ENCODE results near the gene ESYT1.

Gene ESYT1

DNA sequence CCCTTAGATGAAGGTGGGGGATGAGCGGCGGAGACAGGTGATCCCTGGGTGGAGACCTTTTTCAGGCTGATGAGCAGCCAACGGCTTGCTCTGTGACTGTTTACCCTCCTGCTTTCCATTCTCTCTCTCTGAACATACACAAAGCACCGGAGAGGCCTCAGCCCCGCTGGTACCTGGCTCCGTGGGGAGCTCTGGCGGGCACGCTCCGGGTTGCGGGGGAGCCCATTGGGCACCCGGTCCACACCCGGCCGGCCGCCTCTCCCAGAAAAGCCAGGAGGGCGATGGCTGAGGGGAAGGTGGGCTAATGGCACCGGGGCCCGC lies 60.7 kb downstream of the ESYT1 start:
- DNase-seq (ENCODE audit: low read depth): no peak

DNA sequence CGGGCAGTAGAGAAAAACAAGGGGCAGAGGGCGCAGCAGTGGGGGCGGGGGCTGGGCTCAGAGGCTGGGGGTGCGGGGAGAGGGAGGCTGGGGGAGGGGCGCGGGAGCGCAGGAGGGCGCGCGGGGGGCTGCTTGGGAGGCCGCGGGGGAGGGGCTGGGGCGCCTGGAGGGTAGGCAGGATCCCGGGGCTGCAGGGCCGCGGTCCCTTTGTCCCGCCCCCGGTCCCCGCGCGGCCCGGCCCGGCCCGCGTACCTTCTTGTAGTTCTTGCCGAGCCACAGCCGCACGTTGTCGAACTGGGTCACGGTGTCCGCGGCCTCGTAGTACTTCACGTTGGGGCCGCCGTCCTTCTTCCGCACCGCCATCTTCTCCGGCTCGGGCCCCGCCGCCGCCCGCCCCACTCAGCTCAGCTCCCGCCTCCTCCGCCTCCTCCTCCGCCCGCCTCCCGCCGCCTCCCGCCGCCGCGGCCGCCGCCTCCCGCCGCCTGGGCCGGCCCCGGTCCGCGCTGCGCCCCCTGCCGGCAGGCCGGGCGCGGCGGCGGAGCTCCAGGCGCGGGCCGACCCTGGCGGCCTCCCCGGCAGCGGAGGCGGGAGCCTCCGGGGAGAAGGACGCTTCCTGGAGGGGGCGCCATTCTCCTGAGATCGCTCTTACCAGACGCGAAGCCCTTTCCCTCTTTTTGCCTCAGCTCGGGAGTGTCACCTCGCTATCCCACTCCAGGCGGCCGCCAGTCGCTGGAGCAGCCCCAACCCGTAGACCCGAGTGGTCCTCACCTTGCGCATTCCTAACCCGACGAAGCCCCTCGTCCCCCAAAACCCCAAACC lies 61.2 kb downstream of the ESYT1 start, which contains the start of gene SMARCC2:
TSS of gene SMARCC2 (minus strand) at position 385 of the 819 bp plus-strand sequence. CDS start at position 363, 22 bp downstream.
- DNase-seq (ENCODE audit: low read depth): peak; percentile 78

DNA sequence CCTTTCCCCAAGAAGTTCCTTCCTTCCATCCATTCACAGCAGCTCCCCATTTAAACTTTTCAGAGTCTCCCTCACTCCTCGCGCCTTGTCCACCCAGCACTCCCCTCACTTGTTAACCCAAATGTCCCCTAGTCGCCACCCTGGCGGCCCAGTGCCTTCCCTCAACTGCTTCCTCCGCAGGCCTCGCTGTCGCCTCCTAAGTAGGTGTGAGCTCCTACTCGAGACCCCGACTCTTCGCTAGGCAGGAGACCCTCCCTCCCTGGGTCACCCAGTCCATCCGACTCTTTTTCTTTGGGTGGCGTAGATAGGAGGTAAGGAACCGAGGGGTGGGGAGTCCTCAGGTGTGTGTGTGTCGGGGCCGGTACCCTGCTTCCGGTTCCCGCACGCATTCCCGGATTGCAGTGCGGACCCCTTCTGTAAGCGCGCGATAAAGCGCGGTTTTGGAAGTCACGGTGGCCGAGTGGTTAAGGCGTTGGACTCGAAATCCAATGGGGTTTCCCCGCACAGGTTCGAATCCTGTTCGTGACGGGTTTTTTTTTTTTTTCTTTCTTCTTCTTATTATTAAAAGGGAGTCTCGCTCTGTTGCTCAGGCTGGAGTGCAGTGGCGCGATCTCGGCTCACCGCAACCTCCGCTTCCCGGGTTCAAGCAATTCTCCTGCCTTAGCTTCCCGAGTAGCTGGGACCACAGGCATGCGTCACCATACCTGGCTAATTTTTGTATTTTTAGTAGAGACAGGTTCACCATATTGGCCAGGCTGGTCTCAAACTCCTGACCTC lies 62.0 kb downstream of the ESYT1 start:
- peak; percentile 54 for DNase-seq (ENCODE audit: low read depth)

DNA sequence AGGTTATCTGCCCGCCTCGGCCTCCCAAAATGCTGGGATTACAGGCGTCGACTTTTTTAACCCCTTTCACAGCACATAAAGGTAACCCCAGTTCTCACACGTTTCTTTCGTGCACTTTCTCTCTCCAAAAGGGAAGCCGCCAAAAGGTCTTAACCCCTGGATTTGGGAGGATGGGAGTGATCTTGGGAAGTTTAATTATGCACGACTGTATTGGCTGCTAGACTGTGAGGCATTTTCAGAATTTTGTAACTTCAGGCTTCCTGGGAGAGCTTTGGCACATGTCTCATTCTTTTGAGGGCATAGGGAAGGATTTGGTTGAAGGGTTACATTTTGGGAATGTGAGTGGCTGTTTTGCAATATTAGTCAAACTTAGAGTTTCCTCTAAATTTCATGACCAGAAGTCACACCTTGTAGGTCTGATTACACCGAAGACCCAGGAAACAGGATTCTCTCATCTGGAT lies 62.7 kb downstream of the ESYT1 start:
- DNase-seq (ENCODE audit: low read depth): no peak

DNA sequence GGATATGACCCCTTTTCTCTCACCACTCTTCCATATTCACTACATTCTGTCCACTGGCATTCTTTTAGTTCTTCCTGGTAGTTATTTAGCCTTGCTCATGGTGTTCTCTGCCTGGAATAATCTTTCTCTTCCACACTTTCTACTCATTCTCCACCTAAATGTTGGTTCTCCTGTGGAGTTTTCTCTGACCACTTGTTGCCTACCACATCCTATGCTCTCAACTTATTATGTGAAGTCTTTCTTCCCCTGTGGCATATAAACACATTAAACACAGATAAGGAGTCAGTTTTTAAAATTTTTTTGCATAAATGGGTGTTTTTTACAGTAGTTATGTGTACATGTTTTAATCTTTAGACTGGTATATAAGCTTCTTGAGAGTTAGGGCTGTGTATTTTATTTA lies 64.5 kb downstream of the ESYT1 start:
- DNase-seq (ENCODE audit: low read depth): no peak

DNA sequence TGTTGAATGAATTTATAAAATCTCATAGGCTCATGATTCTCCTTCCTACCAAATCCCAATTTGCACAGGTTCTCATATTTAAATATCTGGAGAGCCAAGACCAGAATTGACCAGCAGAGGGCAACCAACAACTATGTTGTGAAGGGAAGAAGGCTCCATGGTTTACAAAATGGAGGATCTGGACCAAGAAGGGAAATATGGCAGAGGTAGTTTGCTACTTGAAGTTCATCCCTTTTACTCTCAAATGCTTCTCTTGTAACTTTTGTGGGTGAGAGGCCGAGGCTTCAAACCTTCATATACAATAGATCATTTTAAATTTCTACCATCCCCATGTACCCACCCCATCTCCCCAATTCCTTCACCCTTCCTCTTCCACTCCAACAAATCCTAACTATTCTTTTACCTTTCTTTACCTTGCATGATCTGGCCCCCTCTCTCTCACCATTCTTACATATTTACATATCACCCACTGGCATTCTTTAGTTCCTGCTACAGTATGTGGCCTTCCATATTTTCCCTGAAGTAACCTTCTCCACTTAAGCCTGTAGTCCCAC lies 65.0 kb downstream of the ESYT1 start:
- DNase-seq (ENCODE audit: low read depth): peak; percentile 38

All from activated T-helper 1 cell treated with Interleukin-2 at 50 U/mL for 16 hours (primary cell).